Large intestine (tissue), 3 donors: ENCODE results near the gene NCOA6. TPM values are rescaled to one million over a fixed set of nuclear protein-coding genes. Genes with fewer than 3 reads are reported as not detected.

Experiments
- DNase-seq, 2 donors: peaks; one replicate each; pipeline versions ENCODE4 v3.0.0 to v3.0.0-alpha.2; 2013
- H3K27ac ChIP-seq: one replicate; pipeline ENCODE4 v1.5.1; 2013; ENCODE audit warnings: low read length
- H3K27me3 ChIP-seq: 2 replicates; pipeline ENCODE4 v1.6.1; 2013; ENCODE audit warnings: low read length; ENCODE audit not compliant: control insufficient read depth, insufficient read depth
- H3K36me3 ChIP-seq: 2 replicates; pipeline ENCODE4 v1.6.1; 2013; ENCODE audit warnings: low read length; ENCODE audit not compliant: control insufficient read depth, insufficient read depth
- H3K4me1 ChIP-seq: one replicate; pipeline ENCODE4 v1.6.1; 2013; ENCODE audit warnings: low read length; ENCODE audit not compliant: control insufficient read depth, insufficient read depth
- H3K4me3 ChIP-seq: one replicate; pipeline ENCODE4 v1.5.1; 2013; ENCODE audit warnings: low read length
- H3K9me3 ChIP-seq: one replicate; pipeline ENCODE4 v1.6.1; 2013; ENCODE audit warnings: mild to moderate bottlenecking, low read depth, low read length, moderate library complexity; ENCODE audit not compliant: control insufficient read depth
- WGBS: methylation state at CpG from one replicate; pipeline ENCODE4 v1.1.5; 2013; ENCODE audit warnings: low lambda C conversion rate; ENCODE audit not compliant: insufficient coverage; 5-methylcytosine and 5-hydroxymethylcytosine counted together
- polyA plus RNA-seq: library from polyadenylated mRNA; unstranded; fragments of 120-200 nt; gene quantifications from one replicate; pipeline ENCODE4 v1.2.1, GENCODE V29; 2013

The NCOA6 gene
- polyA plus RNA-seq, 1 donor = 25.7 TPM

GRCh38 chr20:34753706-34754461 is 71.6 kb downstream of the NCOA6 start:
- Histone ChIP-seq H3K9me3 (no peaks in the 10 kb centered on the region), H3K27me3 (no peaks in the 10 kb centered on the region), H3K4me1 (no peaks in the 10 kb centered on the region), H3K36me3 (peaks cover 65% of the 10 kb centered on the region), H3K27ac (no peak overlapping the region), H3K4me3 (no peak overlapping the region)
- DNase-seq = no peak
- WGBS = 100% methylated on average over 1 of the region's 2 CpGs

GRCh38 chr20:34751453-34751852 is 74.0 kb downstream of the NCOA6 start:
- no peaks in the 10 kb centered on the region for H3K4me1 ChIP-seq
- H3K9me3 ChIP-seq = no peaks in the 10 kb centered on the region
- no peak overlapping the region for H3K4me3 ChIP-seq
- 100% methylated on average over 2 of the region's 3 CpGs for WGBS
- peaks cover 55% of the 10 kb centered on the region for H3K36me3 ChIP-seq
- no peak for DNase-seq
- no peaks in the 10 kb centered on the region for H3K27me3 ChIP-seq
- no peak overlapping the region for H3K27ac ChIP-seq

GRCh38 chr20:34750484-34750883 is 75.0 kb downstream of the NCOA6 start:
- Histone ChIP-seq H3K4me3 (no peak overlapping the region), H3K27ac (no peak overlapping the region), H3K27me3 (no peaks in the 10 kb centered on the region), H3K9me3 (no peaks in the 10 kb centered on the region), H3K4me1 (no peaks in the 10 kb centered on the region), H3K36me3 (peaks cover 56% of the 10 kb centered on the region)
- WGBS = no CpG with 5 or more reads among the region's 2 CpGs
- DNase-seq = no peak

GRCh38 chr20:34748709-34749108 is 76.7 kb downstream of the NCOA6 start:
- Histone ChIP-seq H3K4me1 (no peaks in the 10 kb centered on the region), H3K36me3 (peaks cover 50% of the 10 kb centered on the region), H3K27me3 (no peaks in the 10 kb centered on the region), H3K27ac (no peak overlapping the region), H3K4me3 (no peak overlapping the region), H3K9me3 (no peaks in the 10 kb centered on the region)
- WGBS = no CpG with 5 or more reads among the region's 2 CpGs
- DNase-seq = no peak

GRCh38 chr20:34747479-34747878 is 78.0 kb downstream of the NCOA6 start:
- peaks cover 61% of the 10 kb centered on the region for H3K36me3 ChIP-seq
- no peak overlapping the region for H3K27ac ChIP-seq
- no peaks in the 10 kb centered on the region for H3K9me3 ChIP-seq
- H3K4me3 ChIP-seq = no peak overlapping the region
- no peaks in the 10 kb centered on the region for H3K27me3 ChIP-seq
- DNase-seq = no peak
- no peaks in the 10 kb centered on the region for H3K4me1 ChIP-seq
- 100% methylated on average over 1 of the region's 2 CpGs for WGBS

- WGBS = 42% methylated on average over 2 of the region's 3 CpGs
Measured at GRCh38 chr20:34746674-34747073, 78.8 kb downstream of the NCOA6 start.

GRCh38 chr20:34744847-34745246 is 80.6 kb downstream of the NCOA6 start:
- WGBS = no CpG with 5 or more reads among the region's 1 CpG
- Histone ChIP-seq H3K4me3 (no peak overlapping the region), H3K4me1 (no peaks in the 10 kb centered on the region), H3K36me3 (peaks cover 68% of the 10 kb centered on the region), H3K27me3 (no peaks in the 10 kb centered on the region), H3K9me3 (no peaks in the 10 kb centered on the region), H3K27ac (no peak overlapping the region)
- DNase-seq = peak; percentile 42 to 75

More at GRCh38 chr20:34746674-34747073, 78.8 kb downstream of the NCOA6 start:
- no peaks in the 10 kb centered on the region for H3K27me3 ChIP-seq
- no peak overlapping the region for H3K4me3 ChIP-seq
- no peaks in the 10 kb centered on the region for H3K4me1 ChIP-seq
- no peak overlapping the region for H3K27ac ChIP-seq
- H3K36me3 ChIP-seq = peaks cover 66% of the 10 kb centered on the region
- DNase-seq = no peak
- no peaks in the 10 kb centered on the region for H3K9me3 ChIP-seq

GRCh38 chr20:34744340-34744739 is 81.1 kb downstream of the NCOA6 start:
- Histone ChIP-seq H3K4me1 (no peaks in the 10 kb centered on the region), H3K36me3 (peaks cover 62% of the 10 kb centered on the region), H3K27me3 (no peaks in the 10 kb centered on the region), H3K9me3 (no peaks in the 10 kb centered on the region), H3K27ac (no peak overlapping the region), H3K4me3 (no peak overlapping the region)
- no CpG with 5 or more reads among the region's 3 CpGs for WGBS
- DNase-seq = no peak

GRCh38 chr20:34743039-34743438 is 82.4 kb downstream of the NCOA6 start:
- no peak overlapping the region for H3K4me3 ChIP-seq
- no peaks in the 10 kb centered on the region for H3K9me3 ChIP-seq
- DNase-seq = no peak
- H3K4me1 ChIP-seq = no peaks in the 10 kb centered on the region
- no CpG with 5 or more reads among the region's 1 CpG for WGBS
- peaks cover 53% of the 10 kb centered on the region for H3K36me3 ChIP-seq
- no peak overlapping the region for H3K27ac ChIP-seq
- H3K27me3 ChIP-seq = no peaks in the 10 kb centered on the region

- Histone ChIP-seq H3K4me1 (no peaks in the 10 kb centered on the region), H3K4me3 (no peak overlapping the region), H3K27ac (no peak overlapping the region), H3K9me3 (no peaks in the 10 kb centered on the region), H3K36me3 (peaks cover 35% of the 10 kb centered on the region), H3K27me3 (no peaks in the 10 kb centered on the region)
- DNase-seq = no peak
- no CpG with 5 or more reads among the region's 6 CpGs for WGBS
Measured at GRCh38 chr20:34736106-34736735, 89.2 kb downstream of the NCOA6 start.
